ENCODE measurements around the gene OR10K1.

DNA sequence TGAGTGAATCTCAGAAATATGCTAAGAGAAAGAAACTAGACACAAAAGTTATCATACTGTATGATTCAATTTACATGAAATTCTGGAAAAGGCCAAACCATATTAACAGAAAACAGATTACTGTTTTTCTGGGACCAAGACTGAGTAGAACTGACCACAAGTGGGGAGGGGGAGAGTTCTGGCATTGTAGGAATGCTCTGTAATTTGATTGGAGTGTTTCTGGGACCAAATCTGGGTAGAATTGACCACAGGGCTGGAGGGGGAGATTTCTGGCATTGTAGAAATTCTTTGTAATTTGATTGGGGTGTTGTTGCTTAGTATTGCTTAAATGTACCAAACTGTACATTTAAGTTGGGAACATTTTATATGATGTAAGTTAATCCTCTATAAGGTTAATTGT, 3.4 kb upstream of the OR10K1 start:
- TF ChIP-seq CTCF (IDR thresholded peaks at IDR 0.05; ENCODE audit: low read depth, low read length, missing input control) = no peak
- no peak for TF ChIP-seq ATF3 (IDR thresholded peaks at IDR 0.05)
- TF ChIP-seq, protein P1, sequence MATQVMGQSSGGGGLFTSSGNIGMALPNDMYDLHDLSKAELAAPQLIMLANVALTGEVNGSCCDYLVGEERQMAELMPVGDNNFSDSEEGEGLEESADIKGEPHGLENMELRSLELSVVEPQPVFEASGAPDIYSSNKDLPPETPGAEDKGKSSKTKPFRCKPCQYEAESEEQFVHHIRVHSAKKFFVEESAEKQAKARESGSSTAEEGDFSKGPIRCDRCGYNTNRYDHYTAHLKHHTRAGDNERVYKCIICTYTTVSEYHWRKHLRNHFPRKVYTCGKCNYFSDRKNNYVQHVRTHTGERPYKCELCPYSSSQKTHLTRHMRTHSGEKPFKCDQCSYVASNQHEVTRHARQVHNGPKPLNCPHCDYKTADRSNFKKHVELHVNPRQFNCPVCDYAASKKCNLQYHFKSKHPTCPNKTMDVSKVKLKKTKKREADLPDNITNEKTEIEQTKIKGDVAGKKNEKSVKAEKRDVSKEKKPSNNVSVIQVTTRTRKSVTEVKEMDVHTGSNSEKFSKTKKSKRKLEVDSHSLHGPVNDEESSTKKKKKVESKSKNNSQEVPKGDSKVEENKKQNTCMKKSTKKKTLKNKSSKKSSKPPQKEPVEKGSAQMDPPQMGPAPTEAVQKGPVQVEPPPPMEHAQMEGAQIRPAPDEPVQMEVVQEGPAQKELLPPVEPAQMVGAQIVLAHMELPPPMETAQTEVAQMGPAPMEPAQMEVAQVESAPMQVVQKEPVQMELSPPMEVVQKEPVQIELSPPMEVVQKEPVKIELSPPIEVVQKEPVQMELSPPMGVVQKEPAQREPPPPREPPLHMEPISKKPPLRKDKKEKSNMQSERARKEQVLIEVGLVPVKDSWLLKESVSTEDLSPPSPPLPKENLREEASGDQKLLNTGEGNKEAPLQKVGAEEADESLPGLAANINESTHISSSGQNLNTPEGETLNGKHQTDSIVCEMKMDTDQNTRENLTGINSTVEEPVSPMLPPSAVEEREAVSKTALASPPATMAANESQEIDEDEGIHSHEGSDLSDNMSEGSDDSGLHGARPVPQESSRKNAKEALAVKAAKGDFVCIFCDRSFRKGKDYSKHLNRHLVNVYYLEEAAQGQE (IDR thresholded peaks at IDR 0.05) = no peak
- no peak for TF ChIP-seq TAF1 (conservative IDR thresholded peaks at IDR 0.05)
- TF ChIP-seq YY1 (IDR thresholded peaks at IDR 0.05) = no peak
- TF ChIP-seq GABPA (IDR thresholded peaks at IDR 0.05 in 1 of 2, conservative IDR thresholded peaks at IDR 0.05 in 1 of 2) = no peak

All from liver (tissue), 3 donors.